NOMO-1 treated with DMSO at 0.1 percent for 48 hours (cell line): ENCODE results near the gene EXOG.
A peak's percentile ranks its signal among the peaks of the same experiment; 100 is the strongest.

Source experiments
- DNase-seq: peaks from one replicate; lab custom pipeline; 2025; ENCODE audit not compliant: unreplicated experiment; lab: John Stamatoyannopoulos, UW

The EXOG gene

DNA sequence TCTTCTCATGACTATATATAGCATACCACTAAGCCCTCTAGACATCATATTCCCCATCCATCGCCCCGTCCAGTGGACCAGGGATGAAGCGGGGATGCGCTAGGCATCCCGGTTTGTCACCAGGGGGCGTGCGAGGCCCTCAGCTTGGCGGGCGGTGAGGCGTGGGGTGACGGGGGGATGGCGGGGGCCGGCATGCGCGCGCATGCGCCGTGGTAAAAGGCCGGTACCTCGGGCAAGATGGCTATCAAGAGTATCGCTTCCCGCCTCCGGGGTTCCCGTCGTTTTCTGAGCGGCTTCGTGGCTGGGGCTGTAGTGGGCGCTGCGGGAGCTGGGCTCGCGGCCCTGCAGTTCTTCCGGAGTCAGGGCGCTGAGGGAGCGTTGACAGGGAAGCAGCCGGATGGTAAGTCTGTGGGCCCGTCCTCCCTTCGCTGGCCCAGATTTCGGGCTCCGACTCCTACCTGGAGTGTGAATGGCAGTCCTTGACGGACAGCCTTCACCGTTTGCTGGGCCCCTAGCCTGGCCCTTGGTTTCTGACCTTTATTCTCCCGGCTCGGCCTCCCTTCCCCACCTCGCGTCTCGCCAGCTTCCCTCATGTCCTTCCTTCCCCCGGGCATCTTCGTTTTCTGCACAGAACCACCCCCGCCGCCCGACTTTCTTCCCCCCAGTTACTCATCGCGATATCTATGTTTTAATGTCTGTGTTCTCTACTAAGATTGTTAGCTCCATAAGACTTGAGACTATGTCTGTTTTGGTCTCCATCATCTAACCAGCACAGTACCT lies at the start of gene EXOG:
Gene EXOG, plus strand, starts transcription at position 210 of the 780 bp plus-strand sequence. Its CDS starts 28 bp downstream, at position 238.
- peak; percentile 93 for DNase-seq

GRCh38 chr3:38446812-38447211 lies 49.3 kb upstream of the EXOG start:
- no peak for DNase-seq

DNA sequence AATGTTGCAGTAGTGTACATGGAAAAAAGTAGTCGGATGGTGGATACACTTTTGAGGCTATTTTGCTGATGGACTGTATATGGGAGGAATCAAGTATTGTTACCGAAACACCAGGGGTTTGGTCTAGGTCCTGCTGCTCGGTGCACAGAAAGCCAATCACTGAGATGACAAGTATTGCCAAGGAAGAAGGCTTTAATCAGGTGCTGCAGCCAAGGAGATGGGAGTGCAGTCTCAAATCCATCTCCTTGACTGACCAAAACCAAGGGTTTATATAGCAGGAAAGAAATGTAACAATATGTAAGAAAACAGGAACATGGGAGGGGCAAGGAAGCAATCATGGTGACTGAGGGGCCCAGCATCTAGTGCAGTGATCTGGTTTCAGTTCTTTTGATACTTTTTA lies 45.3 kb upstream of the EXOG start:
- DNase-seq = no peak

DNA sequence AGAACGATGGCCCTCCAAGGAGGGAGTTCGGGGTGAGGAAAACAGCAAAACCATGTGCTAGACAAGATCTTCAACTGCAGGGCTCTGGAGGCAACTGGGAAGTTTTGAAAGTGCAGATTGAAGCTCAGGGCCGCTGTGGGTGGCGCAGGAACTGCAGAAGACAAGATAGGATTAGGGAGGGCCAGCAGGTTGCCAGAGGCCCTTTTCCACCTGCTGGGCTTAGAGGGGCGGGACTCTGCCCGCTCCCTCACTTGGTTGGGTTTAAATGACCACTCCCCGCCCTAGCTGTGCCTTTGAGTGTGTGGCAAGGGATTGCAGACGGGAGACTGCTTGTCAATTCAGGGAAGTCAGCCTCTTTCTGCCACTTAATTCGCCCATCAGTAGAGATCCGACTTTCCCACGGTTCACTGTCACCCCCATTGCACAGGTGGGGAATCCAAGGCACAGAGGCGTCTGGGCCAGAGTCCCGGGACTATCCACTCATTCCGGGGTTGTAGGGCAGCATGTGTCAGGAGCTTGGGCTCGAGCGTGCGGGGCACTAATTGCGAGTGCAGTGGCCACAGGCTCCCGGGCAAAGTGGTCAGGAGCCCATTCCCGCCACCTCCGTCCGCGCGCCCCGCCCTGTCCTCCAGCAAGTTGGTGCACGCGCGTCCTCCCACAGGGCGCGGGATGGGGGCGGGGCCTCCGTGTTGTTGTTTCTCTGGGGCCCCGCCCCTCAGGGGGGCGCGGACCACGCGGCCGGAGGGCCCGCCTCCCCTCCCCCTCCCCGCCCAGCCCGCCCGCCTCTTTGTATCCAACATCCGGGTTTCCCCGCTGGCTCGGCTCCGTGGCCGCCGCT lies 42.8 kb upstream of the EXOG start, which contains the start of gene ACVR2B:
Gene ACVR2B, plus strand, starts transcription at position 816 of the 838 bp plus-strand sequence. CDS start 433 bp downstream, outside the sequence.
- DNase-seq = peak; percentile 69

DNA sequence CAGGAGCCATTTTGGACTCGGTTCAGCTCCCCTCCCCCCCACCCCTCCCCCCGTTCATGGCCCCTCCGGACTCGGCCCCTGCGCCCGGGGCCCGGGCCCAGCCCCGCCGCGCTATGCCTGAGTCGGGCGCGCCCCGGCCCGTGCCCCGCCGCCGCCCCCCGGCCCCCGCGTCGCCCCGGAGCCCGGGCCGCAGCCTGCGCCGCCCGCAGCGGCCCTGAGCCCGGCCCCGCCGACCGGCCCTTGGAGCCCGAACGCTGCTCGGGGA lies 42.3 kb upstream of the EXOG start:
- no peak for DNase-seq

- no peak for DNase-seq
Measured at GRCh38 chr3:38454178-38454883, 41.8 kb upstream of the EXOG start.

DNA sequence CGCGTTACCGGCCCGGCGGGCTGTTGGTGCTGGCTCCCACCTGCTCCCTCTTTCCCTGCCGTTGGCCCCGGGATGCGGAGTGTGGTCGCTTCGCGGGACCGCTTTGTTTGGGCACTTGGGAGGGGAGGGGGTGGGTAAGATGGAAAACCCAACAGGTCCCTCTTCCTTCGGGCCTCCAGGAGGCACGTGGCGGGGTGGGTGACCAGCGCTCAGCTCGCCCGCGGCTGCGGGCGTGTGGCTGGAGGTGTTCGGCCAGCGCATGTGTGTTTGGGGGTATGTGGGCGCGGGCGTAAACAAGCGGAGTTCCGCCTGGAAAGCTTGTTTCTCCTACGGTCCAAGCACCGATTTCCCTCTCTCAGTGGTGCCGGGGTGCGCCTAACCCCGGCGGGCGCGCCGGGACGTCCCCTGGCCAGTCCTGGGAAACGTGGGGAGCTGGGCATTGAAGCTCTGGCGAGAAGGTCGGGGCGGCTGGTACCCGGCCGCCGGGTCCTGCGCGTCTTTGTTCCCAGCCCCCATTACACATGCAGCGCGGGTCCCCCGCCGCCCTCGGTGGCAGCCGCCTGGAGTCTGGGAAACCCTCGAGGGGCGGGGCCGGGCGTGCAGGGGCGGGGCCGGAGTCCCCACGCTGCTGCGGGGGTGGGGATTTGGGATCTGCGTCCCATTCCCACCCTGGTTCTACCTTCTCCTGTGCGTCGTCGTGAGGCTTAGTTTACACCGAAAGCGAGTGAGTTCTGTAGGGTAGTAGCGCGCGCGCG lies 41.1 kb upstream of the EXOG start:
- DNase-seq = peak; percentile 40

GRCh38 chr3:38455639-38456430 lies 40.3 kb upstream of the EXOG start:
- no peak for DNase-seq

DNA sequence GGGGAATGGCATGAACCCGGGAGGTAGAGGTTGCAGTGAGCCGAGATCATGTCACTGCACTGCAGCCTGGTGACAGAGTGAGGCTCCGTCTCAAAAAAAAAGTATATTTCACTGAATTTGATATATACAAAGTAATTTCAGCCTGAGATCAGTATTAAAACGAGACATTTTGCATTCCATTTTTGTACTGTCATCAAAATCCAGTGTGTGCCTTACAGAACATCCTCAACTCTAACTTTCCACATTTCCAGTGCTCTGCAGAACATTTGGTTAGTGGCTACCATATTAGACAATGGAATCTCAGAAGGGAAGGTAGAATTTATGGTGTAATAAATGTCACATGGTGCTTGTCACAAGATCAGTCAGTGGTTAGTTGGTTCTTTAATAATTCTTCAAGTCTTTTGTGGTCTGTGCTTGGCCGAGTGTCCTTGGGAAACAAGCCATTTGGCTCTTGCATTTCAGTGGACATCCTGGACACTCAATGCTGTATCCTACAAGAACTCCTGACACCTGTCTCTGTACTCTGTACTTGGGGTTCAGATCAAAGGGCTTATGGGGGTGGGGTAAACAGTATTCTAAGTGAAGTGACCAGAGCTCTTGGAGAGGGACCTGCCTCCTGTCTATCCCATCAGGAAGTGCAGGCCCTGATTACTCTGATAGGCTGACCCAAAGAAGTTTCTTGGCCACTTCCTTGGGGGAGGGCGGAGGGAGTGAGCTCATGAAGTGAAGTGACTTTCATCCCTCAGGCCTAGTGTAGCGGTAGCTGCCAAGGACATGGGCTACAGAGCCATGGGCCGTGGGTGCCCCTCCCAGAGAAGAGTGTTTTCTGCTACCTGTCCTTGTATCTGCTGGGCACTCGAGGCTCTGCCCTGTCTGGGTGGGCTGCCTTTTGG lies 38.8 kb upstream of the EXOG start:
- DNase-seq = no peak

DNA sequence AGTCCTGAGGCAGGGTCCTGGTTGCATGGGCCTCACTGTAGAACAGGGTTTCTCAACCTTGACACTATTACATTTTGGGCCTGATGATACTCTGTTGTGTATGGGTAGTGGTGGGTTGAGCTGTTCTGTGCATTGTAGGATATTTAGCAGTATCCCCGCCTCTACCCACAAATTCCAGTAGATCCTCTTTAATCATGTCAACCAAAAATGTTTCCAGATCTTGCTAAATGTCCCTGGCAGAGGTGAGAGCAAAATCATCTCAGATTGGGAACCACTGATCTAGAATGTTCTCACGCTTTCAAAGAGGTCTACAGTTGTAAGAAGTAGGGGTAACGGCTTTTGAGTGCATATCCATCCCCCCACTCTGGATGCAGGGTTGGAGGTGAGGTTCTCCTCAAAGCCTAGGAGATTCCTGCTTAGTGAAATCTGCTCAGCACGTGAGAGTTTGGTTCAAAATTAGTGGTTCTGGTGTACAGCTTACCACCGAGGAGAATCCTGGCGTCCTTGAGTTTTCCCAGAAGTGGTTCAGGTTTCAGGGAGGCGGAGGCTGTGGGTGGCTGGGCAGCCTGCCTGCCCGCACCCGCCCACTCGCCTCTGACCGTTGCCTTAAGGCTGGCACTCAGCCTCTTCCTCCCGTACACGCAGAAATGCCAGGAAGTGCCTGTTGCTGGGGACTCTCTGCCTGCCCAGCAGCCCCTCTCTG lies 37.2 kb upstream of the EXOG start:
- no peak for DNase-seq

- no peak for DNase-seq
Measured at GRCh38 chr3:38459499-38460048, 36.6 kb upstream of the EXOG start.

GRCh38 chr3:38460377-38461270 lies 35.5 kb upstream of the EXOG start:
- no peak for DNase-seq

DNA sequence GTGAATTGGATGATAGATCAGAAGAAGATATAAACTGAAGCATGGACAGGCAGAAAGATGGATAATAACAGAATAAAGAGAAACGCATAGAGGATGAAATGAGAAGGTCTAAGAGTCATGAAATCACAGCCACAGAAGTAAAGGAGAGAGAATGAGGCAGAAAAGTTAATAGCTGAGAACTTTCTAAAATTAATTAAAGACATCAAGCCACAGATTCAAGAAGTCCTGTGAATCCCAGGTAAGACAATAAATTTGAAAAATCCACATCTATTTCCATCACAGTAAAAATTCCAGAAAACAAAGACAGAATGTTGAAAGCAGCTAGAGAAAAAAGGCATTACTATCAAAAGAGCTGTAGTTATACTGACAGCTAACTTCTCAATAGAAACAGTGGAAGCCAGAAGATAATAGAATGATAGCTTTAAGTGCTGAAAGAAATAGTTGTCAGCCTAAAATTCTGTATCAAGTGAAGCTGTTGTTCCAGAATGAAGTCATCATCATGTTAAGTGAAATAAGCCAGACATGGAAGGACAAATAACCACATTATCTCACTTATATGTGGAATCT lies 30.5 kb upstream of the EXOG start:
- no peak for DNase-seq

- DNase-seq = no peak
Measured at GRCh38 chr3:38468765-38469164, 27.4 kb upstream of the EXOG start.

DNA sequence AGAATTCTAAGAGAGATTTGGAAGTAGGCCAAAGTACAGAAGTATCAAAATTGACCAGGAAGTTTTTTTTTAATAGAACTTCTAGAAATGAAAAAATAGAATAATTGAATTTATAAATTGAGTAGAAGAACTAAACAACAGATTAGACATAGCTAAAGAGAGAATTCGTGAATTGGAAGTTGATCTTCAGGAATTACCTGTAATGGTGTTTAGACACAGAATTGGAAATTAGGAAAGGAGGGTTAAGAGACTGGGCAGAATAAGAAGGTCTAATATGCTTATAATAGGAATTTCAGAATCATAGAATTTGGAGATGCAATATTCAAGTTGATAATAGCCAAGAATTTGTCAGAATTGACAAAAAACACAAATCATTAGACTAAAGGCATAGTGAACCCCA lies 26.3 kb upstream of the EXOG start:
- DNase-seq = no peak

DNA sequence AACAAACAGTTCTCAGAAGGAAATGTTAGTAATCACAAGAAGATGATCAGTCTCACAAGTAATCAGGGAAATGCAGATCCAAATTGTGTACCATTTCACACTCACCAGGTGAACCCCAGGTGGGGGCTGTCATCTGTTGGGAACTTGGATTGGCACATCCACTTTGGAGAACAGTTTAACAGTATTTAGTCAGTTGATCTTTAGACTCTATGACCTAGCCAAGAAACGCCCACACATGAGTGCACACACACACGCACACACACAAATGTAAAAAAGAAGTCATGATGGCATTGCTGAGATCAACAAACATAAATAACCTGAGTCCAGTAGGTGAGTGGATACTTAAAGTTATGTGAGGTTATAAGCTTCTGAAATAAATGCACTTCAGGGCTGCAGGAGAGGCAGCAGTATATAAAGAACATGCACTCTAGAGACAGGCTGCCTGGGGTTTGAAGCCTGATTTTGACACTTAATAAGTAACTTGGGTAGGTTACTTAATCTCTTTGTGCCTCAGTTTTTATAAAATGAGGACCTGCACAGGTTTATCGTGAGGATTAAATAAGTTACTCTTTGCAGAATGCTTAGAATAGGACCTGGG lies 24.8 kb upstream of the EXOG start:
- no peak for DNase-seq

GRCh38 chr3:38472342-38472741 lies 23.8 kb upstream of the EXOG start:
- DNase-seq = no peak
